ENCODE results near the gene KAT2B.

KAT2B gene

DNA sequence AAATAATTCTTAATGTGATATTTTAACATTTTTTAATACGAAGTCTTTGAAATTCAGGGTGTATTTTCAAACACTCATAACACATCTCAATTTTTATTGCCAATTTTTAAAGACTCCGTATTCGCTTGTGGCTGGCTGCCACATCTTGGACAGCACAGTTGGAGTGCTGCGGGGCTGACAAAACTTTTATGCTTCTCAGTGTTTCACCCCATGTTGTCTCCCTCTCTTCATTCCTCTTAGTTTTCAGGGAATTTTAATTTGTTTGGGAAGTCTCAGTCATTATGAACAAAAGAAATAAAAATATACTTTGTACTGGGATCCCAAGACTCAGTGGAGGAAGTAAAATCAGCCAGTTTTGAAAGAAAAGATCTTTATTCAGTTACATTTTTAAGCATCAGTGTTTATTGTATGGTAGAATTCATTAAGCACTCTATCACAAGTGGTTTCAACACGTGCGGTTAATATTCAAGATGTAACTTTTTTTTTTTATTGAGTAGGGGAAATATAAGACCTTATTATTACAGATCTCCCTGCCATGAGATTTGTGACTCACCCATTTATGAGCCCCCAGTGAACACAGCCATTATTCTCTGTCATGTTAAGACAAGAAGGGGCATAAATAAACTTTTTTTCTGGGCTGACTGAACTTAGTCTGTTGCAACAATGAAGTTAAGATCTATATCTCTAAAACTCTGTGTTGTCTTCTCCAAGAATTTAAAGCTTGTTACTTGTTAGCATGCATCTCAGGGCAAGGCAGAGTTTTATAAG, 26.8 kb downstream of the KAT2B start:
- DNase-seq (ENCODE audit: low spot score), result no peak

DNA sequence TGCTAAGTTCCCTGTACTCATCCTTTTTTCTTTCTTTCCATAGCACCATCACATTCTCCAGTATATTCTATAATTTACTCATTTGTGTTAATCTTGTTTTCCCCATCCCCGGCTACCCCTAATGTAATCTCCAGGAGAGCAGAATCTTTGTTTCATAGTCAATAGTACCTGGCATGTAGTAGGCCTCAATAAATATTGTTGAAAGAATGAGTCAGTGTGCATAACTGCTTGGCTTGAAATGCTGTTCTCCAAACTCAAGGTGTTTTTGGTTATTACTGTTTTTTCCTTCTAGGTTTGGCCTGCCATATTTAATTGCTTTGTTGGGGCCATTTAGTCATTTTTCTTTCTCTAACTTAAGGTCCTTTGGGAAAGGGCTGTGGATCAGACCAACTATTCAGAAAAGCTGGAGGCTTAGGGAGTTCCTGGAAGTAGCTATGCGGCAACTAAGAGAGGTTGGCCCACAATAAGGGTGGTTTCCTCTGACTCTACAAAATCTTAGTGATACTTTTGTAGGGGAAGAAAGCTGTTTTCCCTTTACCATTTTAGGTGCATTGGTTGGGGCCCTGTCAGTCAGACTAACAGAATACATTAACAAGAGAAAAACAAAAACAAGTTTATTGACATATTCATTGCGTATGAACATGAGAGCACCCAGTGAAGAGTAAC, 28.4 kb downstream of the KAT2B start:
- DNase-seq (ENCODE audit: low spot score), result no peak

DNA sequence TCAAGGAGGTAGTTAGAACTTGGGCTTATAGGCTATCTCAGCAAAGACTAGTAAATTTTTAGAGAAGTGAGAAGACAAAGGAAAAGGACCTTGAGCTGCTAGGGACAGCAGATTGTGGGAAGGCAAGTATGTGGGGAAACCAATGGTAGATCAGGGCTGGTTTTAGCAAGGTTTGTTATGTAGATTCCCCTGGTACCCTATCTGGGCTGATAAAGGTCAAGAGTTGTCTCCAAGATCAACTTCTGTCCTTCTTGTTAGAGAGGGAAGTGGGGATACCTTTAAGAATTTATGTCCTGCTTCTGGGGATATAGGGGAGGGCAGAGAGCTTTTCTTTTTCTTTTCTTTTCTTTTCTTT, 28.9 kb downstream of the KAT2B start:
- DNase-seq (ENCODE audit: low spot score), result no peak

DNA sequence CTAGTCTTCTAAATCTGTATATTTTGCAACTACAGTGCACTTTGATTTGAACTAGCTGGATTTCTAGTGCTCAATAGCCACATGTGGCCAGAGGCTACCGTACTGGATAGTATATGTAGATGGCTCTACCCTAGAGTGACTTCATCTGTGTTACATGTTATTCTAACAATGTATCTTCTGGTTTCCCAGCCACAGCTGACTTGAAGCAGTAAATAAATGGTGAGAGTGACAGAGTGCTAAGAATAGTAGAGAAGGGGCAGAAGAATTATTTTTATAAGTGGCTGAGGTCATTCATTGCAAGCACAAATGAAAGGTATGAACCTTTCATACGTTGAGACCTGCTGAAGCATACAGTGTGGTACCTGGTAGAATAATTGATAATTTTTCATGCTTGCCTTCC, 30.9 kb downstream of the KAT2B start:
- DNase-seq (ENCODE audit: low spot score), result no peak

DNA sequence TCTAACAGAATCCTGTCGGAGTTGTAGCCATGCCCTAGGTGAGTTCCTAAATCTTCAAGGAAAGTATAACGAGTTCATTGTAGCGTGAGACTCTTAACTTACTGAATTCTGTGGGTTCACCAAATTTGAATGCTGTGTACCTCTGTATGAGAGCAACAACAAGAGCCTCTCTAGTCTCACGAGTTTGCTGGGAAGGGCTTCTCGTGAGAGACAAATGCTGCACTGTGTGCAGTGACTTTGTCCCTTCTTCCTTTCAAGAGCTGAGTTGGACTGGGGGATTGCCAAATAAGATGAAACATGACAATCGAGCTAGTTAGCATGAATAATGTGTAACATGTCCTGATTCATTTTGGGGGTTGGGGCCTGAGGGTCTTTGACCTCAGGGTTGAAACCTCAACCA, 32.2 kb downstream of the KAT2B start:
- no peak for DNase-seq (ENCODE audit: low spot score)

DNA sequence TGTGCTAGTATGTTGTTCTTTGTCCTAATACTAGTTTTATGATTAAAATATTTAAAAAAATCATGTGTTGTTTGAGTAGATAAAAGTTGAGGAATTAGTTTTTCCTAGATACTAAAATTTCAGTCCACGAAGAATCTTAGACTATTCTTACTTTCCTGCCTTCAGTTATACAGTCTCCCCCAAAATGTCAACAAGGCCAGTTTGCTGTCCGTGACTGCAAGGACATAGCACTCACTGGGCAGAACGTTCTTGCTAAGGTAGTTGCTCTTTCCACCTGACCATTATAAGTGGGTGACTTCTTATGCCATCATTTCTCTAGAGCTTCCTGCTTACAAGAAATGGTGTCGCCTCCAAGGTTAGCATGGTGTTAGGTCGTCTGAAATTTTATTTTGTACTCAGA, 32.8 kb downstream of the KAT2B start:
- no peak for DNase-seq (ENCODE audit: low spot score)

DNA sequence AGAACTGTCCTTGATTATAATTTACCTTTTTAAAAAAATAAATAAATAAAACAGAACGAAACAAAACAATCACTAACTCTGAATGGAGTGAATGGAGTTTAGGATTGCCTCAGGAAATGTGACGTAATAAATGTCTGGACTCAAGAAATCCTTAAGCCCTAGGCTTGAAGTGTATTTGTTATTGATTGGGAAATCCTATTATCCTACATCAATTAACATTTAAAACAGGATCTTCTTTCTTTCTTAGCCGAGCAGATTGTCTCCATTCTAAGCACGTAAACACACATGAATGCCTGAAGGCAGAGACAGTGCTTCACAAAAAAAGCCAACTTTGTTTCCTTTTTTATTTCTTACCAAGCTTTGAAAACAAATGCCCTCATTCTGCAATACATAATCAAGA, 33.4 kb downstream of the KAT2B start:
- DNase-seq (ENCODE audit: low spot score), result no peak

DNA sequence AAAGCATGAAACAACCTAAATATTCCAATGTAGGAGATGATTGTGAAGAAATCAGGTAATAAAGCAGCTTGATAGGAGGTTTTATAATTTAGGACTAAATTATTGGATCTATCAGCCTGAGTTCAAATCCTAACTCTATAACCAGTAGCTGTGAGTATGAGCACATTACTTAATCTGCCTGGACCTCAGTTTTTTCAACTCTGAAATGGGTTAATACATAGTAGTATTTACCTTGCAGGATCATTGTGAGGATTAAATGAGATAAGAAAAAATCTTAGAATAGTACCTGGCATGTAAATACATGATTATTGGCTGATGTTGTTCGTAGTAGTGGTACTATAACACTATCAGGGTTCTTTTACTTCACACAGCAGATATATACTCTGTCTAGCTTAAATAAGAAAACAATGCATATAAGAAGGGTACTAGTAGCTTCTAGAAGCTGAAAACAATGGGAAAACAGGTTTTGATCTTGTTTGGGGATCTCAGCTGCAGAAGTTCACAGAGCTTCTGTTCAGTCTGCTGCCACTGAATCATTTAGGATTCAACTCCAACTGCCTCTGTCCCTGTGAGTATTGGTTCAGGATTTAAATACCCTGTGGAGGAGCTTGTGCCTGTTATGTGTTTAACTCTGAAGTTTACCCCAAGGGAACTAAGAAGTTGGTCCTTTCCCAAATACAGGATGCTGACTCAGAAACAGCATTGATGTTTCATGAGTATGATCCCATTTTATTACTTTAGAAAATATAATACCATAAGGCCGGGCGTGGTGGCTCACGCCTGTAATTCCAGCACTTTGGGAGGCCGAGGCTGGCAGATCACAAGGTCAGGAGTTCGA, 34.2 kb downstream of the KAT2B start:
- DNase-seq (ENCODE audit: low spot score), result no peak

DNA sequence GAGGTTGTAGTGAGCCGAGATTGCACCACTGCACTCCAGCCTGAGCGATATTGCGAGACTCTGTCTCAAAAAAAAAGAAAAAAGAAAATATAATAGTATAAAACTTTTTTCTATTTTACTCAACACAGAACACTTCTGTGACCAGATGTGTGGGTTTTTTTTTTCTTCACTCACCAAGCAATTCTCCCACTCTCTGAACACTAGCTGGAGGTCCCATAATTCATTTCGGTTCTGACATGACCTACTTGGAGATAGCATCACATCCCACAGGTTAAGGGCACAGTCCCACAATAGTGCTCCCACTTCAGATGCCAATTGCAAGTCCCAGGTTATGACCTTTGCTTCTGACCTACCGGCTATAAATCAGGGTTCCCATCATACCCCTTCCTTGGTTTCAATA, 35.0 kb downstream of the KAT2B start:
- no peak for DNase-seq (ENCODE audit: low spot score)

DNA sequence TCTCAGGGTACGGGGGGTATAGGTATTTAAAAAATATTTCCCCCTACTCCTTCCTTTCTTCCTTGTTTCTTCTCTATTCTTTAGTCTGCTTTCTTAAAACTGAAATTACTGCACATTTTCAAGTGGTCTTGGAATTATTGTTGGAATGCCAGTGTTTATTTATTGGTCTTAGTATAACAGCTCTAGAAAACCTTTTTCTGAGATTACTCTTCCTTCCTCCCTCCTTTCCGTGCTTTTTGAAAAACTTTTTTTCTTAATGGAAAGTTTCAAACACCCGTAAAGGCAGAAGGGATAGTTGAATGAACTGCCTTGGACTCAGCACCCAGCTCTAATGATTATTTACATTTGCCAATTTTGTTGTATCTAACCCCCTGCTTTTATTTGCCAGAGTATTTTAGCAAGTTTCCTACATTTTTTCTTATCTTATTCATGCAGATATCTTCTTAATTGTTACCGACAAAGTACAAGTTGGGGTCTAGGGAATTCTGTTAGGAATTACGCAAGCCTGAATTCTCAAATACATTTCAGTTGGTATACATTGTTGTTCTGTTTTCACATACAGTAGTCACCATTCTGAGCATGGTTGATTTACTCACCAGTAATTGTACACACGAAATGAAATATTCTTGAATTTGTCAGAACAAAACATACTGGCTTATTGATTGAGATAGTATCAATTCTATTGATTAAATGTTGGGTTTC, 36.2 kb downstream of the KAT2B start:
- no peak for DNase-seq (ENCODE audit: low spot score)

DNA sequence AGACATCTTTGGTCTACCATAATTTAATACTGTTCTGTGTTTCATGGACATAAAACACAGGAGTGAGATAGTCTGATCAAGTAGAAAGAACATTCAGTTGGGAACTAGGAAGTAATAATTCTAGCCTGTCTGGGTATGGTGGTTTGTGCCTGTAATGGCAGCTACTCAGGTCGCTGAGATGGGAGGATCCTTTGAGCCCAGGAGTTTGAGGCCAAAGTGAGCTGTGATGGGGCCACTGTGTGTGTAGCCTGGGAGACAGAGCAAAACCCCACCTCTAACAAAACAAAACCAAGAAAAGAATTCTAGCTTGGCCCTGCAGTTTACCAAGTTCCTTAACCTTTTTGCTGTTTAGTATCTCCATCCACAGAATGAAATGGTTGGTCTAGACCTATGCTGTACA, 36.8 kb downstream of the KAT2B start:
- DNase-seq (ENCODE audit: low spot score), result no peak

DNA sequence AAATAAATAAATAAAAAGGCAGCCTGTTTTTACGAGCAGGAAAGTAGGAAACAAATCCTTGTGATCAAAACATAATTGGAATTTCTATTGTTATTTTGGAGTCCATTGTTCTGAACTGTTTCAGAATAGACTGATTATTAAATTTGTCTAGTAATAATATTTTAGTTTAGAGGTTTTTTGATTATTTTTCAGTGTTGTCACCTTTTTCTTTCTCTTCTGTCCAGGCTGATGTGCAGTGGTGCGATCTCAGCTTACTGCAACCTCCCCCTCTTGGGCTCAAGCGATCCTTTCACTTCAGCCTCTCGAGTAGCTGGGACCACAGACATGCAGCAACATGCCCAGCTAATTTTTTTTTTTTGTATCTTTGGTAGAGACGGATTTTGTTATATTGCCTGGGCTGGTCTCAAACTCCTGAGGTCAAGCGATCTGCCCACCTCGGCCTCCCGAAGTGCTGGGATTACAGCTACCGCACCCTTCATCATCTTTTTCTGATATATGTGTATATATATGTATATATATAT, 38.0 kb downstream of the KAT2B start:
- DNase-seq (ENCODE audit: low spot score), result no peak

DNA sequence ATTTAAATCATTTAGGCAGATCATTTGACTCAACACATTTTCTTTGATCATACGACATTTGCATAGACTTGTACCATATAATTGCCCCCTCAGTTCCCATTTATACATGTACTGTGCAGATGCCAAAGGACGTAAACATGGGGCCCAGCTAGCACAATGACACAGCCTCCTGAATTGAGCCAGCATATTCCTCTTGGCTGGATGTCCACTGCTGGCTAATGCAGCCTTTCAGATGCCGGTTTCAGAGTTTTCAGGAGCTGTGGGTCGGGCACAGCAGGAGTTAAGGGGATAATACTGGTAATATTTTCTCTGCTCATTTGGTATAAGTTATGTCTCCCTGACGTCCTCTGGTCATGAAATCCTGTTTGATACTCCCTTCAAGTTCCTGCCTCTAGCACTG, 39.4 kb downstream of the KAT2B start:
- no peak for DNase-seq (ENCODE audit: low spot score)

DNA sequence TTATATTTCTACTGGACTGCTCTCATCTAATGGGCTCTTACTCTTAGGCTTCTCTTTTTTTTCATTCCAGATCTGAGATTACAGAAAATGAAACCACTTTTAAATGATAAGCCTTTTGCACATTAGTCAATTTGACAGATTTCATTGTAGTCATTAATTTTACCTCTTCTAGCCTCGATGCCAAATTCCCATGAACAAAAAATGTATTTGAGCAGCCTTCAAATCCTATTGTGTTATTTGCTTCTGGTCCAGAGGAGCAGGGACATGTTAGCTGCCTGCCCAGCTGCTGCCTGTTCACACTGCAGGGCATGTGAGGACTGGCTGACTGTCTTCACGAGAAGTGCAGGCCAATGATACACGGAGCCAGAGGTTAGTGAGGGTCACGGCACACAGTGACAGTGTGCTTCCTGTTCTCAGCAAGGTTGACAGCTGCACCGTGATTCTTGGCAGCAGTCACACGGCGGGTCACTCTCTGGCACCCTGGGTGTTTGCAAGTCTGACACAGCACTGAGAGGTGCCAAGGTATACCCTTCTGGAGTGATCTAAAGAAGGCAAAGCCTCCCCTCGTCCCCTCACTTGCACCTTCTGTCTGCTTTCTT, 40.8 kb downstream of the KAT2B start:
- DNase-seq (ENCODE audit: low spot score), result peak; percentile 85

DNA sequence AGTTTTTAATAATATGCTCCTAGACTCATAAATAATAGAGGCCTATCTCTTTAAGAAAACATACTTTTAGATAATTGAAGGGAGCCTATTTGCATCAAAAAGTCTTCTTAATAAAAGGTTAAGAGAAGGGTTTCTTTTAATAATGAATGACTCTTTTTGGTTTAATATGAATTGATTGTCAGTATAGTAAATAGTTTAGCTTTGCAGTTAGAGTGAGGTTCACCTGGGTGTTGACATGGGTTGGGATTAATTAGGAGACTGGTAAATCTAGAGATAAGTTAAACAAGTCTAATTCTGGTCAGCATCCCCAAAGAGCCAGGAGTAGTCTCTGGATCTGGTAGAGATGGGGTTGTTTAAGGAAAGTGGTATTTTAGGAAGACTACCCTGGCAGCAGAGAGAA, 43.0 kb downstream of the KAT2B start:
- DNase-seq (ENCODE audit: low spot score), result no peak

DNA sequence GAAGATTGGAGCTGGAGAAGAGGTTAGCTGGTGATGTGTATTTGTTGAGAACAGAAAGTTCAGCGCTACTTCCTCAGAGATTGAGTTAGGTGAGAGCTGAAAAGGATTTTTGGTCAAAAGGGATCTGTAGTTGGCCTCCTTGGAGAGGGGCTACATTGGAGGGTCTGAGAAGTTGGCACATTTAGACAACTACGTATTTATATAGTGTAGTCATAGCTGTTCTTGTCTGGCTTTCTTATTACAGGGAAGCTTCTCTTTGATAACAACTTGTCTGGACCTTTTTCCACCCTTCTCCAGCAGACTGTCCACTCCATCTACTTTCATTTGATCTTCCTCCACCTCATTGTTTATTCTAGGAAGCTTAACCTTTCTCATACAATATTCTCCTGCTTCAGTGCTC, 43.7 kb downstream of the KAT2B start:
- DNase-seq (ENCODE audit: low spot score), result no peak

DNA sequence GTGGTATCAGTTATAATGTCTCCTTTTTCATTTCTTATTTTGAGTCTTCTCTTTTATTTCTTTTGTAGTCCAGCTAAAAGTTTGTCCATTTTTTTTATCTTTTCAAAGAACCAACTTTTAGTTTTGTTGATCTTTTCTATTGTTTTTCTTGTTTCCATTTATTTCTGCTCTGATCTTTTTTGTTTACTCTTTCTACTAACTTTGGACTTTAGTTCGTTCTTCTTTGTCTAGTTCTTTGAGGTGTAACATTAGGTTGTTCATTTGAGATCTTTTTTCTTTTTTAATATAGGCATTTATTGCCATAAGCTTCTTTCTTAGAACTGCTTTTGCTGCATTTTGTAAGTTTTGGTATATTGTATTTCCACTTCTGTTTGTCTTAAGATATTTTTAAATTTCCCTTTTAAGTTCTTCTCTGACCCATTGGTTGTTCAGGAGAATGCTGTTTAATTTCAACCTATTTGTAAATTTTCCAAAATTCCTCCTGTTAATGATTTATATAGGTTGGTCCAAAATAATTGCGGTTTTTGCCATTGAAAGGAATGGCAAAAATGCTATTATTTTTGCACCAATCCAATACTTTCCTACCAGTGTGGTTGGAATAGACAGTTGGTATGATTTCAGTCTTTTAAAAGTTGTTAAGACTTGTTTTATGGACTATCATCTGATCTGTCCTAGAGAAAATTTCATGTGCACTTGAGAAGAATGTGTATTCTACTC, 51.2 kb downstream of the KAT2B start:
- DNase-seq (ENCODE audit: low spot score), result no peak

DNA sequence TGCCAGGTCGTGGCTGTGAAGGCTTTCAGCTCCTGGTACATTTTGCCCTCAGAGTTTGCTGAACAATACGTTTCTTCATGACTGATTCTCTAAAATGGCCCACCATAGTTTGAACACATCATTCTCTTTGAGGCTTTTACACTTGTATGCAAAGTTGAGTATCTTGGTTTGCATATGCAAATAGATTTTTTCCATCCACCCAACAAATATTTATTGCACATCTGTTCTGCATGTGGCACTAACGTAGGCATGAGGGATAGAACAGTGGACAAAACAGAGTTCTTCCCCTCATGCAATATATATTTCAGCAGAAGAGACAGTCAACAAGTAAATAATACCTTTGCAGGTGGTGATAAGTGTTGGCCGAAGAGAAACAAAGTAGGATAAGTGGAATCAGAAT, 55.2 kb downstream of the KAT2B start:
- DNase-seq (ENCODE audit: low spot score), result no peak

DNA sequence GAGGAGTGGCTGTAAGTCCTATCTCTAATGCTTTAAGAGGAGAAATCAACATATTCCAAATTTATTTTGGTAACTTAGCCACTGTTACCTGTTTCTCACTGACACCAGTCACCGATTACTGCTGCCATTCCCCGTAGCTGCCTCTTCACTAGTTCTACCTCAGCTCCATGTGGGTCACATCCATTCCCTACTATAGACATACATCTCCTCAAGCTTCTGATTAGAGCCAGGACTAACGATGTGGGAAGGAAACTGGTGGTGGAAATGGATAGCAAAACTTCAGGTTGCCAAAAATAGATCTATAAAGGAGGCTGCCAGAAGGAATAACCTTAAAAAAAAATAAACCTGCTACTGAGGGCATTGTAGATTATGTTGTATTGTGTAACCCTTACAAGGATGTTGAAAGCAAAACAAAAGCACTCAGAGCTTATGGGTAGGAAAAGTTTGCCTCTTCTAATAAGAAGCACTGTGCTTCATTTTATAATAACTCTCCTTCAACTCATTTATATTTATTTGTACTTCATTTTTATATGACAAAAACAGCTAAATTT, 56.0 kb downstream of the KAT2B start:
- DNase-seq (ENCODE audit: low spot score), result no peak

DNA sequence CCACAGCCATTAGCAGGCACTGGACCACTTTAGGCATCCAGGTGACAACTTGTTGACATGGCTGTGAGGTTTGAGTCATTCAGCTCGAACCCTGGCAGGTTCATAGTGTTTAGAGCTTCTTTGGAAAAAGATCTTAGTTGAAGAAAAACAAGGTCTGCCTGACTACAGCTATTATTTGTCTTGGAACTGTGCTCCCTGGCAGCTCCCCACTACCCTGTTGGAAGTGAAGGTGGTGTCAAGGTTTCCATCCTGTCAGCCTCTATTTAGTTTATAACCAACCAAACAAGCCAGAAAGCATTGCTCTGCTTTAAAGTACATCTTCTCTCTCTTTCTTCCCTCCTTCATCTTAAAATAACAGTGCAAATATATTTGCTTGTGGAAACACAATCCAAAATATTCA, 56.8 kb downstream of the KAT2B start:
- DNase-seq (ENCODE audit: low spot score), result no peak

DNA sequence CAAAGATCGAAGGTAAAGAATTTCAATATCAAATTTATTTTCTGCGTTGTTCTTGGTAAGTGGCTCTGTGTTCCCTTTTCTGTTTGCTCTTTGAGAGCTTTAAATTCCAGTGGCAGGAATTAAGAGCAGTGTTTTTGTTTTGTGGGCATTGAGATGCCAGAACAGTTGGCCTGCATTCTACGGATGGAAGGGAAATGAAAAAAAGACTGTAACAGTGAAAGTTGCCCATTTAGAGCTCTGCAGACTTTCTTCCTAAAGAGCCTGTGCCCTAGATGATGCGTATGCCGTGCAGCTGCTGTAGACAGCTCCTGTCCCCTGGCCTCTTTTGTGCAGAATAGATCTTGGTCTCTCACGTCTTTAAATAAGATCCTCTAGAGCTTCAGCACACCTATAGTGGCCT, 58.8 kb downstream of the KAT2B start:
- no peak for DNase-seq (ENCODE audit: low spot score)

Data from kidney capillary endothelial cell (primary cell).